Gastroesophageal sphincter (tissue), 3 donors: Measurements from ENCODE around the gene ACSM2A.

ENCODE experiments used
- EP300 ChIP-seq: sonication (generic); formaldehyde crosslinking; IDR thresholded peaks from one replicate; pipeline ENCODE4 v1.6.1; 2017; ENCODE audit warnings: antibody characterized with exemption, mild to moderate bottlenecking
- POLR2AphosphoS5 ChIP-seq: sonication (generic); formaldehyde crosslinking; IDR thresholded peaks from one replicate; pipeline ENCODE4 v1.6.1; 2017; ENCODE audit warnings: antibody characterized with exemption
- TF ChIP-seq, protein P1 (sequence below), 4 experiments: fragments of 200-600 bp in 2 of 4; fragments of 450-650 bp in 2 of 4; sonication (generic) in 1 of 4; IDR thresholded peaks; one replicate each; pipeline ENCODE4 v1.5.1; 2017 to 2019; ENCODE audit warnings: antibody characterized with exemption in 4 of 4, mild to moderate bottlenecking in 2 of 4, moderate library complexity in 2 of 4

- TF ChIP-seq POLR2AphosphoS5 = no peak
- TF ChIP-seq, protein P1, sequence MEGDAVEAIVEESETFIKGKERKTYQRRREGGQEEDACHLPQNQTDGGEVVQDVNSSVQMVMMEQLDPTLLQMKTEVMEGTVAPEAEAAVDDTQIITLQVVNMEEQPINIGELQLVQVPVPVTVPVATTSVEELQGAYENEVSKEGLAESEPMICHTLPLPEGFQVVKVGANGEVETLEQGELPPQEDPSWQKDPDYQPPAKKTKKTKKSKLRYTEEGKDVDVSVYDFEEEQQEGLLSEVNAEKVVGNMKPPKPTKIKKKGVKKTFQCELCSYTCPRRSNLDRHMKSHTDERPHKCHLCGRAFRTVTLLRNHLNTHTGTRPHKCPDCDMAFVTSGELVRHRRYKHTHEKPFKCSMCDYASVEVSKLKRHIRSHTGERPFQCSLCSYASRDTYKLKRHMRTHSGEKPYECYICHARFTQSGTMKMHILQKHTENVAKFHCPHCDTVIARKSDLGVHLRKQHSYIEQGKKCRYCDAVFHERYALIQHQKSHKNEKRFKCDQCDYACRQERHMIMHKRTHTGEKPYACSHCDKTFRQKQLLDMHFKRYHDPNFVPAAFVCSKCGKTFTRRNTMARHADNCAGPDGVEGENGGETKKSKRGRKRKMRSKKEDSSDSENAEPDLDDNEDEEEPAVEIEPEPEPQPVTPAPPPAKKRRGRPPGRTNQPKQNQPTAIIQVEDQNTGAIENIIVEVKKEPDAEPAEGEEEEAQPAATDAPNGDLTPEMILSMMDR (IDR thresholded peaks at IDR 0.05) = no peak
- no peak for TF ChIP-seq EP300
These were observed 33.4 kb downstream of the ACSM2A start for GRCh38 chr16:20484726-20485125.
